ENCODE results near the gene SESN1.

SESN1 gene

DNA sequence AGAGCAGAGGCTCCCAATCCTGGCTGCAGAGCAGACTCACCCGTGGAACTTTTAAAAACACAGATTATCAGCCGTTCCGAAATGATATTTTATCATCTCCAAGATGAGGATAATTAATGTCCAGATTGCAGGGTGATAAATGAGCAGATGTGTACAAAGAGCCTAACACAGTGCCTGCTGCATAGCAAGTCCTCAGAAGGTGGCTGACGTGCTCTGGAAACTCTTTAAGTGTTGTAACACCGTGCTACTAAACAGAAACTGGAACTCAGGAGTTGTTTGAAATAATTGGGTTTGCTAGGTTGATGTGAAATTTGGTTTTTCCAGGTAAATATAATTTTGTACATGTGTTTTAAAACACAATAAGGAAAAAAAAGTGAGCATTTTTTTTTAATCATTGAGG is 128.4 kb downstream of the SESN1 start:
- DNase-seq (ENCODE audit: low read depth in 3 of 3, low spot score in 1 of 3) = no peak

- no peak for DNase-seq (ENCODE audit: low read depth in 3 of 3, low spot score in 1 of 3)
Measured at GRCh38 chr6:108961985-108962384, 132.7 kb downstream of the SESN1 start.

- no peak for DNase-seq (ENCODE audit: low read depth in 3 of 3, low spot score in 1 of 3)
Measured at GRCh38 chr6:108961077-108961476, 133.6 kb downstream of the SESN1 start.

- no peak for DNase-seq (ENCODE audit: low read depth in 3 of 3, low spot score in 1 of 3)
Measured at GRCh38 chr6:108960601-108961000, 134.0 kb downstream of the SESN1 start.

GRCh38 chr6:108959972-108960582 is 134.6 kb downstream of the SESN1 start:
- DNase-seq (ENCODE audit: low read depth in 3 of 3, low spot score in 1 of 3) = no peak

DNA sequence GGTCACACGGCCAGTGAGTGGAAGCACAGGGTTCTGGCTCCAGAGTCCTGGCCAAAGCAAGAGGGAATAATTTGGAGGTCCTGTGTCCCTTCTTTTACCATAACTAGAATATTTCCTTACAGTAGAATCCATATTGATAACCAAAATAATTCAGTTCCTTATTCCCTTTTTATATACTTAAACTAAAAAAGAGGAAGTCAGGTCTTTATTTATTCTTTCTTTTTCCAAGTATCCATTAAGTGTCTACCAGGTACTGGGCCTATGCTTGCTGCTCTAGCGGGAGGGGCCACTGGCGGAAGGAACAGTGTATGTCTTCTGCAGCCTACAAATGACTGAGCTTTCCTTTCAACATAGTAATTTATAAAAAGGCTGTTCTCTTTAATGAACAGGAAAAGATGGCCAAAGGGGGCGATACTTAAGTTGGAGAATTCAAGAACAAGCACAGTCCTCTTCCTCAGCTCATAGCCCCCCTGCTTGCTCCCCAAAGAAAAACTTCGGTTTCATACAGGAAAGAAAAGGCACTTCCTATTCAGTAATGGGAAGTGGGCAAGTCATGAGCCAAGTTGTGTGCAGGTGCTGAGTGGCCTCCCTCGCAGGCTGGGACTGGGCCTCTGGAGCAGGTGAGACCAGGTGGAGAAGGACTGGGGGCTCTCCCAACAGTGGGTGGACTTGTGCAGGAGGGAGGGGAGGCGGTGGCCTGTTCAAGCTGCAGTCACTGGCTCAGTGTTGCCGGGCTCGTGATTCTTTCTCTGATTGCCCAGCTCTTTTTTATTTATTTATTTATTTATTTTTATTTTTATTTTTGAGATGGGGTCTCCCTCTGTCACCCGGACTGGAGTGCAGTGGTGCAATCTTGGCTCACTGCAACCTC is 135.5 kb downstream of the SESN1 start:
- DNase-seq (ENCODE audit: low read depth in 3 of 3, low spot score in 1 of 3) = no peak

DNA sequence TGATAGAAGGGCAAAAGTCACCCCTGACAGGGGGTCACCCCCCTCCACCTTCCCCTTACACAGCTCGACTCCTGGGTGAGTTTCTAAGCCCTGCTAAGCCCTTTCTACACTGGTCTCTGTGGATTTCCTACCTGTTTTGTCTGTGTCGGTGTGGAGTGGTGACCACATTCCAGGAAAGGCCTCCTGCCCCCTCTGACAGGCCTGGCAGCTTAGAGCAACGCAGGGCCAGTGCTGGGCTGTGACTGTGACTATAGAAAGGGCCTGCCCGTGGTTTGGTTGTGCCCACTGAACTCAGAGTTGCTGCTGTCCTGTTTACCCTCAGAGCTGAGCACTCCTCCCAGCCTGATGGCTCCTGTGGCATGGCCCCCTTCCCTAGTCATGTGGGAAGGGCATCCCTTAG is 137.4 kb downstream of the SESN1 start:
- DNase-seq (ENCODE audit: low read depth in 3 of 3, low spot score in 1 of 3) = no peak

GRCh38 chr6:108955329-108955949 is 139.2 kb downstream of the SESN1 start:
- DNase-seq (ENCODE audit: low read depth in 3 of 3, low spot score in 1 of 3) = no peak

- DNase-seq (ENCODE audit: low read depth in 3 of 3, low spot score in 1 of 3) = no peak
Measured at GRCh38 chr6:108953681-108954080, 141.0 kb downstream of the SESN1 start.

DNA sequence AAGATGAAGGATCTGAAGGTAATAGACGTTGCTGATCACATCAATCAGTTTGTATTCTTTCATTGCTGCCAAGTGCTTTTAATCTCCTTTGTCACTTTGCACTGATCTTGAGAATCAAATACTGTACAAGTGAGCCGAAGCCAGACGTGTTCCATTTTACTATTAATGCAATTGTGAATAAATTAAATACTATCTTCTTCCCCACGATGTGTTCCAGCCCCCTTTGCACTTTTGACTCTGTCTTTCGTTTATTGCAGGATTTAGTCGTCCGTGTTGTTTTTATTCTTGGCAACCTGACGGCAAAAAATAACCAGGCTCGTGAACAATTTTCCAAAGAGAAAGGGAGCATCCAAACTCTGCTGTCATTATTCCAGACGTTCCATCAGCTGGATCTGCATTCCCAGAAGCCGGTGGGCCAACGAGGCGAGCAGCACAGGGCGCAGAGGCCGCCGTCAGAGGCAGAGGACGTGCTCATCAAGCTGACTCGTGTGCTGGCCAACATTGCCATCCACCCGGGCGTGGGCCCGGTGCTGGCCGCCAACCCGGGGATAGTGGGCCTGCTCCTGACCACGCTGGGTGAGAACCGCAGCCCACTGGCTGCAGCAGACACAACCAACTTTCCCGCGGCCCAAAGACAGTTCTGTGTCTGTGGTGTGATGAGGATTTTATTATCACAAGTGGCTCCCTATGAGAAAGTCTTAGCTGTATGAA is 141.7 kb downstream of the SESN1 start:
- no peak for DNase-seq (ENCODE audit: low read depth in 3 of 3, low spot score in 1 of 3)

GRCh38 chr6:108951351-108951953 is 143.2 kb downstream of the SESN1 start:
- DNase-seq (ENCODE audit: low read depth in 3 of 3, low spot score in 1 of 3) = no peak

DNA sequence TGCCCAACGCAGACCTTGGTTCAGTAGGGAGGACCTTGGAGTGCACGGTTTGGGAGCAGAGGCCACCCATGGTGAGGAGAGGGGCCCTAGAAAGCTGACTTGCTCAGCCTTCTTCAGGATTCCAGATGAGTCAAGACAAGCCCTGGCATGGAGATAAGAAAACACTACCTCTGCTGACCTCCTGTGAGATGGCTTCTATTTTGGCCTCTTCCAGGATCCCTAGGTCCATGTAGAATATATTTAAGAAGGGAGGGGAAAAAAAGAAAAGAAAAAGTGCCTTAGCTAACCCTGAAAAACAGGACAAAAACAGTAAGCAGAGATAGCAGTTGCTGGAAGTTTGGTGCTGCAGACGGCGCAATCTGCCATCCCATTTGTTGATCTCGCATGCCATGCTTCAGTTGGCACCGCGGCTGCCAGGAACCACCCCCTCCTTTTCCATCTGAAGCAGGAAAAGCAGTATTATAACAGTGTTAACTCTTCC is 146.4 kb downstream of the SESN1 start:
- no peak for DNase-seq (ENCODE audit: low read depth in 3 of 3, low spot score in 1 of 3)

DNA sequence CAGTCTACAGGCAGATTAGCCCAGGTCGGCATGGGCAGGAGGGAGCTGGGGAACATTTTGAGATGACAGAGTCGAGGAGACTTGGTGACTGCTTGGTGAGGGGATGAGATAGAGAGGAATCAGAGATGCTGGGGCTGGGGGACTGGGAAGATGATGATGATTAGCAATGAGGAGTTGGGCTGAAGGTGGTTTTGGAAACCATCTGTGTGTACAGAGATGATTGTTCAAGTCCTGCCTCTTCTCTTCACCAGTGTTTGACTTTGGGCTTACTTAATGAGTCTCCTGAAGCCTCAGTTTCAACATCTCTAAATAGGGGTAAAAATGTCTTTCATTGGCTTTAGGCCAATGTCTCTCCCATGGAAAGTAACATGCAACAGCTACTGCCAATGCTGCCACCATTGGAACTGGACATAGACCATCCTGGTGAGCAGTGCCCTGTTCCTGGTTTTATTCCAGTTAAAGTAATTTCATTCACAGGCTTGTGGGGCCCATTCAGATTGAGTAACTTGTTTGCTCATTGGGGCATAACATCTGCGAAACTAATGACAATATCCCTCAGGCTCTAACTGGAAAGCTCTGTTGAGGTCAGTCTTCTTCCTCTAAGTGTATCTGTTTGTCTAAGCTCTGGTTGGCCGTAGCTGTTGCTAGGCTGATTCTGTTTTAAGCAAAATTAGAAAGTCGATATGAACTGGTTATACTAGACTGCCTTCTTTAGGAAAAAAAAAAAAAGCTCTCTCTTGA is 147.4 kb downstream of the SESN1 start:
- no peak for DNase-seq (ENCODE audit: low read depth in 3 of 3, low spot score in 1 of 3)

- no peak for DNase-seq (ENCODE audit: low read depth in 3 of 3, low spot score in 1 of 3)
Measured at GRCh38 chr6:108946695-108947094, 148.0 kb downstream of the SESN1 start.

GRCh38 chr6:108945681-108946159 is 148.9 kb downstream of the SESN1 start:
- DNase-seq (ENCODE audit: low read depth in 3 of 3, low spot score in 1 of 3) = no peak

DNA sequence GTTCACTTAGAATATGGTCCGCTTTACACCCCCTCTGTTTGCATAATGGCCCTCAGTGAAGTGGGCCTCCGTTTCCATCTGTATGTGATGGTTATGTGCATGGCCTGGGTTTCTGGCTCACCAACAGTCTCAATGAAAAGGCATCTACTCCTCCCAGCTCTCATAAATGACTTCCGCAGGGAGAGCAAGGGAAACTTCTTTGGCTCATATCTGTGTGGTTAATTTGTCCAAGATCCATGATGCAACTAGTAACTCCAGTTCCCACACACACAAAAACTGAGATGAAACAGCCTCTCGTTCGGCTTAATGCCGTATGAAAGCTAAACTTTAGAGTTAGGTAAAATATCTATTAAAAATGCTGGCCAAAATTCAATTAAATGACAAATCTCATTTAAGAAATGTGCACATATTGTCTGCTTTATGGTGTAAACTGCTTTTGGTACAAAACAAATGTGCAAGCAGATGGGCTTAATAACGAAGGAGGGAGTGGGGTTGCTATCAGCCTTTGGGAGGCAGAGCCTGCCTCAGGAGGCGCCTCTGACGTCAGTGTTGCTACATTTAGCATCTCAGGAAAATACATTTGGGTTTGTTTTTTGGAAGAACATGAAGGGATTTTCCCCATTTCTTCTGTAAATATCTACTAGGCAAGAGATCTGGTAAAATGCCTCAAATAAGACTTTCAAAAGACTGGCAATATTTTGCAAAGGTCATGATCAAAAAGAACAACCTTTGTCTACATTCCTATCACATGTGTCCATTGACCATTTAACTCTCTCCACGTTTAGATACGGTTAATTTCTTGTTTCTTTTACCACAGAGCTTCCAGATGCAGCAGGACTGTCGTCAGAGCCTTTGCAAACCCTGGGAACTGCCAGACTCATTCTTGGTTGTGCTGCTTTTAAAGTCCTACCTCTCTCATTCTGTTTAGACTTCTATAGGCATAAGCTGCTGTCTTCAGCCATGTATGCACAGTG is 149.7 kb downstream of the SESN1 start:
- DNase-seq (ENCODE audit: low read depth in 3 of 3, low spot score in 1 of 3) = no peak

GRCh38 chr6:108944071-108944470 is 150.6 kb downstream of the SESN1 start:
- DNase-seq (ENCODE audit: low read depth in 3 of 3, low spot score in 1 of 3) = no peak

DNA sequence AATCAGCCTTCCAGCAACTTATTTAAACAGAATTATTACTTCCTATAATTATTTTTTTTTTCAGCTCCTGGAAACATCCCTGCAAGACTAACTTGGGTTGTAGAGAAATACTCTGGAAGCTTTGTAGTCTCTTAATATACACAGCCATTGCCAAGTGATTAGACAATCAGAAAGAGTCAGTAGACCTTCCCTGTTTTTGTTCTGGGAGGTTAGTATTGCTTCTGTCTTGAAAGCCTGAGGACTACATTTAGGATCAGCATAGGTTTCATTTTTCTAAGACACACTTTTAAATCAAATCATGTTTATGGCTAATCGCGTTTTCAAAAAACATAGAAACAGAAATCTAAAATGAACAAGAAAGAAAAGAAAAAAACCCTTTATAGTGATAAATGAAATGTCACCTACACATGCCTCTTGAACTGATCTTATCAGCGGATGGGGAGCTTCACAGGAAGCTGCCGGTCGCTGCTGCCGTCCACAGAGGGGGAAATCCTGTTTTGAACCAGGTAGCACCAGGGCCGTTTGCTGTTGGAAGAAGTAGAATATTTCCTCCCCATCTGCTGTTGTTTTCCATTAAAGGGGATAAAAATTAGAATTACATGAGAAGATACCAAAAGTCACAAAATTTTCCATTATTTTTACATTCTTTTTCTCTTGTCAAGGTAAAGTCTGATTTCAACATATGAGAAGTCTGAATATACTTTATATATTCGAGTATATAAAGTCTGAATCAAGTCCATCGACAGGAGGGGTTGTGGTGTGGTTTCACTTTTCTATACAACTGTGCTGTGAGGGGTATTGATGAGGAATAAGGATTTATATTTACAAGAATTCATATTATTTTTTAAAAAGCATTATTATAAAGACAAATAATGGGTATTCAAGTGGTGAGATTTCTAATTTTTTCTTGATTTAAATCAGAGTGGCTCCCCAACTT is 151.8 kb downstream of the SESN1 start:
- peak; percentile 26 to 43 (median 35) for DNase-seq (ENCODE audit: low read depth in 3 of 3, low spot score in 1 of 3)

Measured in stimulated activated CD4-positive, alpha-beta T cell treated with anti-CD3 and anti-CD28 coated beads, TNF-alpha, amount 100 ng/mL, for 1 hour (primary cell).